Endodermal cell (in vitro differentiated cells): ENCODE results near the gene STK11. TPM values are rescaled to one million over a fixed set of nuclear protein-coding genes. Genes with fewer than 3 reads are reported as not detected.

ENCODE experiments used
- DNase-seq: peaks from one replicate; pipeline ENCODE4 v3.0.0-alpha.2; 2017
- H3K27ac ChIP-seq: 2 replicates; pipeline ENCODE4 v1.5.1; 2013; ENCODE audit warnings: mild to moderate bottlenecking, low read depth, low read length, moderate library complexity
- H3K27me3 ChIP-seq: 2 replicates; pipeline ENCODE4 v1.6.1; 2013; ENCODE audit warnings: mild to moderate bottlenecking, low read length, moderate library complexity; ENCODE audit not compliant: insufficient read depth, control insufficient read depth, poor library complexity, severe bottlenecking
- H3K36me3 ChIP-seq: 2 replicates; pipeline ENCODE4 v1.7.0; 2013; ENCODE audit warnings: mild to moderate bottlenecking, low read length, moderate library complexity; ENCODE audit not compliant: control insufficient read depth, insufficient read depth
- H3K4me1 ChIP-seq: one replicate; pipeline ENCODE4 v1.7.0; 2013; ENCODE audit warnings: low read length; ENCODE audit not compliant: control insufficient read depth, insufficient read depth
- H3K4me3 ChIP-seq: 2 replicates; pipeline ENCODE4 v1.5.1; 2013; ENCODE audit warnings: mild to moderate bottlenecking, low read length, moderate library complexity
- H3K9ac ChIP-seq: 2 replicates; pipeline ENCODE4 v1.6.1; 2013; ENCODE audit warnings: mild to moderate bottlenecking, low read length, moderate library complexity; ENCODE audit not compliant: poor library complexity, severe bottlenecking; ENCODE audit errors: extremely low read depth
- H3K9me3 ChIP-seq: 2 replicates; pipeline ENCODE4 v1.6.1; 2013; ENCODE audit warnings: mild to moderate bottlenecking, low read length, moderate library complexity; ENCODE audit not compliant: control insufficient read depth
- H3K27ac Mint-ChIP-seq: 2 replicates; pipeline ENCODE4 v1.8.0; 2020; ENCODE audit warnings: mixed read lengths
- H3K27me3 Mint-ChIP-seq: 2 replicates; pipeline ENCODE4 v1.8.0; 2021; ENCODE audit warnings: mild to moderate bottlenecking, mixed read lengths; ENCODE audit not compliant: insufficient read depth
- H3K36me3 Mint-ChIP-seq: 2 replicates; pipeline ENCODE4 v1.8.0; 2020; ENCODE audit warnings: low read depth, mixed read lengths
- H3K4me1 Mint-ChIP-seq: 2 replicates; pipeline ENCODE4 v1.8.0; 2020; ENCODE audit warnings: mixed read lengths
- H3K4me3 Mint-ChIP-seq: 2 replicates; pipeline ENCODE4 v1.8.0; 2020; ENCODE audit warnings: mild to moderate bottlenecking, moderate library complexity, mixed read lengths
- H3K9me3 Mint-ChIP-seq: 2 replicates; pipeline ENCODE4 v1.8.0; 2020; ENCODE audit warnings: mild to moderate bottlenecking, mixed read lengths
- CTCF ChIP-seq: fragments of 200-600 bp; sonication (generic); conservative IDR thresholded peaks from 2 replicates; pipeline ENCODE4 v1.5.0; 2021; ENCODE audit warnings: antibody characterized with exemption, mild to moderate bottlenecking
- WGBS, 2 experiments: methylation state at CpG; one replicate each; pipeline versions ENCODE4 v1.1.5 to v1.1.7; 2013; ENCODE audit warnings: missing lambda C conversion rate in 2 of 2, mixed read lengths in 1 of 2; ENCODE audit not compliant: insufficient coverage in 1 of 2, insufficient read length in 1 of 2; 5-methylcytosine and 5-hydroxymethylcytosine counted together
- total RNA-seq, 2 donors: library from RNA; stranded (reverse); fragmentation: NEBNext Ultra II Directional in 1 of 2; extraction: Animal tissue kit (Norgen Biotek cat#: 25700) in 1 of 2; gene quantifications; 2 replicates in 1 of 2; 3 replicates in 1 of 2; pipeline ENCODE4 v1.2.1, GENCODE V29; 2021

Gene STK11
- total RNA-seq, 2 donors from 2014 or later: 78.8 to 81.4 TPM

- peak; percentile 99 for DNase-seq
- Histone ChIP-seq H3K4me3 (peak within 1 kb of the TSS; percentile 87), H3K27me3 (no peaks in the 10 kb centered on the region), H3K9ac (peak within 1 kb of the TSS; percentile 77), H3K9me3 (no peaks in the 10 kb centered on the region), H3K4me1 (peaks cover 13% of the 10 kb centered on the region), H3K27ac (peak within 1 kb of the TSS; percentile 99), H3K36me3 (peaks cover 58% of the 10 kb centered on the region)
- no peak for TF ChIP-seq CTCF
- peak within 1 kb of the TSS; percentile 60 for H3K4me3 Mint-ChIP-seq
- H3K4me1 Mint-ChIP-seq: peaks cover 21% of the 10 kb centered on the region
- H3K36me3 Mint-ChIP-seq: peaks cover 61% of the 10 kb centered on the region
- no peaks in the 10 kb centered on the region for H3K9me3 Mint-ChIP-seq
- peak within 1 kb of the TSS; percentile 94 for H3K27ac Mint-ChIP-seq
- no peaks in the 10 kb centered on the region for H3K27me3 Mint-ChIP-seq
- 0% methylated on average over 19 to 92 of the region's 98 CpGs for WGBS, 2 experiments
Measured at GRCh38 chr19:1275260-1275975, 69.8 kb downstream of the STK11 start, which contains the start of gene FAM174C. FAM174C (plus strand) TSS chr19:1275530; CDS start chr19:1275550, 20 bp downstream.

- peaks cover 13% of the 10 kb centered on the region for H3K4me1 ChIP-seq
- no peaks in the 10 kb centered on the region for H3K27me3 ChIP-seq
- peaks cover 51% of the 10 kb centered on the region for H3K36me3 ChIP-seq
- H3K9me3 ChIP-seq: no peaks in the 10 kb centered on the region
- no peaks in the 10 kb centered on the region for H3K27me3 Mint-ChIP-seq
- H3K27ac Mint-ChIP-seq: peak overlapping the region; percentile 88
- TF ChIP-seq CTCF: no peak
- DNase-seq: no peak
- 19 to 28% methylated on average over 25 to 43 of the region's 43 CpGs for WGBS, 2 experiments
- H3K4me1 Mint-ChIP-seq: peaks cover 18% of the 10 kb centered on the region
- H3K27ac ChIP-seq: peak overlapping the region; percentile 63
- peaks cover 54% of the 10 kb centered on the region for H3K36me3 Mint-ChIP-seq
- H3K4me3 ChIP-seq: peak overlapping the region; percentile 87
- peak overlapping the region; percentile 60 for H3K4me3 Mint-ChIP-seq
- H3K9ac ChIP-seq: peak overlapping the region; percentile 69
- no peaks in the 10 kb centered on the region for H3K9me3 Mint-ChIP-seq
Measured at GRCh38 chr19:1275976-1276627, 70.5 kb downstream of the STK11 start.

- peaks cover 49% of the 10 kb centered on the region for H3K36me3 Mint-ChIP-seq
- TF ChIP-seq CTCF: no peak
Measured at GRCh38 chr19:1276628-1277022, 71.0 kb downstream of the STK11 start.

More at GRCh38 chr19:1276628-1277022, 71.0 kb downstream of the STK11 start:
- Mint-ChIP-seq H3K27me3 (no peaks in the 10 kb centered on the region), H3K9me3 (no peaks in the 10 kb centered on the region), H3K4me1 (peaks cover 18% of the 10 kb centered on the region), H3K4me3 (peak overlapping the region; percentile 60), H3K27ac (peak overlapping the region; percentile 71)
- H3K9ac ChIP-seq: peak overlapping the region; percentile 69
- WGBS, 2 experiments: 89 to 96% methylated on average over 8 to 10 of the region's 10 CpGs
- H3K27ac ChIP-seq: no peak overlapping the region
- H3K27me3 ChIP-seq: no peaks in the 10 kb centered on the region
- peaks cover 10% of the 10 kb centered on the region for H3K4me1 ChIP-seq
- peak overlapping the region; percentile 87 for H3K4me3 ChIP-seq
- DNase-seq: no peak
- no peaks in the 10 kb centered on the region for H3K9me3 ChIP-seq
- peaks cover 47% of the 10 kb centered on the region for H3K36me3 ChIP-seq
